GM08714 (cell line): ENCODE measurements around the gene SLC1A4.
"Not testable (repeated sequence)": the region's sequence is repeated elsewhere in the genome, so short reads cannot be mapped to it uniquely, and the experiment has no call there.

Experiments
- H3K4me3 ChIP-seq: fragments of 200-500 bp; sonication (Bioruptor generic); 2 replicates; pipeline ENCODE4 v1.5.1; 2014; ENCODE audit warnings: mild to moderate bottlenecking, low read length, inconsistent platforms
- ZNF274 ChIP-seq: IDR thresholded peaks from 2 replicates; pipeline ENCODE4 v1.6.1; 2012; ENCODE audit warnings: mild to moderate bottlenecking, low read depth, low read length

SLC1A4 gene

DNA sequence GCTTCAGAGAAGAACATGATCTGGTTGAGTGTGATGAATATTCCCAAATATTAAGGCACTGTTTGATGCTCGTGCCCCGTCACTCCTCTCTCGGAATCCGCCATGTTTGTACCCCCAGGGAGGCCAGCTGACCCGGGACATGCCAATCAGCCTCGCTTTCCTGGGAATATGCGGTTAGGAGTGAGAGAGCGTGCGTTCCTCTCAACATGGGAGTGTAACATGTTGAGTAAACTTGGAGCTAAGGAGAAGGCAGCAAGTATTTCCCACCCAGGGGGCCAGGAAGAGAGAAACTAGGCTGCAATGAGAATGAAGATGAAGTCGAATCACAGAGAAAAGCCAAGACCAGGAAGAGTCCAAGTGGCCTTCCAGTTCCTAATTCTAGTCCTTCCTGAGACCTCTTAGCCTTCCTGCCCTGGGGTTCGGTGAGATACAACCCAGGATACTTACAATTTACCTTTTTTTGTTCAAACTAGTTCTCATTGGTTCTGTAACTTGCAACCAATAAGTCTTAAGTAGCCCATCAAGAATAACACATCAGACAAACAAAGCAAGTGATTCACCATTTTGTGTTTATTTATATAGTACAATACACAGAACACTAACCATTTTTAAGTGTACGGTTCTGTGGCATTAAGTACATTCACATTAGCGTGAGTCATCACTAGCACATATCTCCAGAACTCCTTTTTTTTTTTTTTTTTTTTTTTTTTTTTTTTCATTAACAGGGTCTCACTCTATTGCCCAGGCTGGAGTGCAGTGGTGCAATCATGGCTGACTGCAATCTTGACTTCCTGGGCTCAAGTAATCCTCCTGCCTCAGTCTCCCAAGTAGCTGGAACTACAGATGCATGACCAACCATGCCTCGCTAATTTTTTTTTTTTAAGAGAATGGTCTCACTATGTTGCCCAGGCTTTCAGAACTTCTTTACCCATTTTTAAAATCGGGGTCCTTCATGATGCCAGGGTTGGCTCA, 36.4 kb upstream of the SLC1A4 start:
- no peak overlapping the region for H3K4me3 ChIP-seq
- TF ChIP-seq ZNF274: no peak

- no peak overlapping the region for H3K4me3 ChIP-seq
- TF ChIP-seq ZNF274: no peak
These were observed 33.7 kb upstream of the SLC1A4 start for GRCh38 chr2:64955467-64955866.

DNA sequence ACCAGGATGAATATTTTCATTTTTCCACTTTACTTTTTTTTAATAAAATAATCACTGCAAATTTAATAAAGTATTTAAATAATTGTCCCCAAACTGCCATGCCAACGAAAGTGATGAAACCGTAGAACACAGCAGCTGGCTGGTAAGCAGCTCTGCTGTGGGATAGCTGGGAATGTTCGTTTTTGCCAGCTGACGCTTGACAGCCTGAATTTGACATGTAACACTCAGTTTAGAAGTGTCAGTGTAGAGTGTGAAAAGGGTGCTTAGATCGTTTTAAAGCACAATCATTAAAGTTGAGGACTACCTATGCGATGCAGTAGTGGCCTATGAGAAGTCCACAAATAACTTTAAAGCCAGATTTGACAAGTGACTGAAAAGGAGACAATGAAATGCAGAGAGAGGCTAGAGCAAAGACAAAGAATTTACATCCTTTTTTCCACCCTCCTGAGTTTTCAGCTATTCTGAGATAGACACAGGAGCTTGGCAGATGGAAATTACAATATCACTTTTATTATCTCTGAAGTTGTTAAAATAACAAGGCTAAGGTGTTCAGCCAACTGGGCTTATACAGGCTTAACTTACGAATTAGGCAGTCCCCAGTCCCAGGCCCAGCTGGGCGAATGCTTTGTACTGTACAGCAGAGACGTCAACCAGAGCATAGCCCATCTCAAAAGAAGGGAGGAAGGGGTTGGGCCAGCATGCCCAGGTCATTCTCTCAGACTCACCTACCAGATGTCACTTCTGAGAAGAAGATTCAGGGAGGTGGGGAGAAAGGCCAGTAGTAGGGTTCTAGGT, 31.9 kb upstream of the SLC1A4 start:
- no peak overlapping the region for H3K4me3 ChIP-seq

DNA sequence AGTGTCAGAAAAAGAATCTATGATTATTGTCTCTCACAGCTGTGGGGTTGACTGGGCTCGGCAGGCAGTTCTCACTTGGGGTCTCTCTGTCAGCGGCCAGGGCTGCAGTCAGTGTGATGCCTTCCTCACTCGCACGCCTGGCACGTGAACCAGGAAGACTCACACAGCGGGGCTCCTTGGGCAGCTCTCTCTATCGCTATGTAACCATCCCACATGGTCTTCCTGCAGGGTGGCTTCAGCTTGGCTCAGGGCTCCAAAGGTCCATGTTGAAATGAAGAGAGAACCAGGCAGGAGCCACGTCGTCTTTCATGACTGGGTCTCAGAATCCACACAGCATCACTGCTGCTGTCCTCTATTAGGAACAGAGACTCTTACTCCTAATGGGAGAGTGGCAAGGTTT, 30.6 kb upstream of the SLC1A4 start:
- TF ChIP-seq ZNF274: no peak
- H3K4me3 ChIP-seq: no peak overlapping the region

More for the DNA sequence above, 31.9 kb upstream of the SLC1A4 start:
- no peak for TF ChIP-seq ZNF274

DNA sequence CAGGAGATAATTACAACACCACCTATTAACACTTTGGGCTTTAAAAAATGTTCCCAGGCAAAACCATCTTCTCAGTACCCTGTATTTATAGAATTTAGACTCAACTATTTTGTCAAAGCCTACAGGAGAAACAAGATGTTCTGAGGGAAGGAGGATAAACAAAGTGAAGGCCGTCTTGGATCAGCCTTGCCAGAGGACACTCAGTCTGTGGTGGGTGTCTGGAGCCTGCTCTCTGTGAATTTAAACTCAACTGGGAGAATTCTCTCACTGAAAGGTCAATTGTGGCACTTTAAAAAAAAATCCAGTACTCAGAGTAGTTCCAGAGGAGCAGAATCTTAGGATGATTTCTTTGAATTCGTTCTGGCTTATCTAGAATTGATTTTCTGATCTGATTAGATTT, 28.4 kb upstream of the SLC1A4 start:
- TF ChIP-seq ZNF274: no peak
- no peak overlapping the region for H3K4me3 ChIP-seq

DNA sequence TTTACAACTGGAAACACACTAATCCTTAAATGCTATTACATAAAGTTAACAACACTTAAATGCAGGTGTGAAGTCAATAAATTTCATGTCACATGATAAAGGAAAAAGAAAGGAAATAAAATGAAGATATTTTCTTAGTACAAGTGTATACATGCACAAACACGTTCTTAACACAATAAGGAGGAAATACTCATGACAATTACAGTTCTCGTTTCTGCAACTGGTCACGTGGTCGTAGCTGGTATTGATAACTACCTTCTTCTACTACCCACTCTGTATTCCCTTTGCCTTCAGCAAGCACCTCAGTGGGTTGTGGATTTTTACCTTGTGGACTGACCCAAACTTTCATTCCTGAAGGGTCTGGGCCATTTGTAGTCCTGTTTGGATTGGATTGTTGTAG, 26.1 kb upstream of the SLC1A4 start:
- H3K4me3 ChIP-seq: not testable (repeated sequence)

- H3K4me3 ChIP-seq: no peak overlapping the region
- no peak for TF ChIP-seq ZNF274
These were observed 25.5 kb upstream of the SLC1A4 start for GRCh38 chr2:64963719-64964118.

DNA sequence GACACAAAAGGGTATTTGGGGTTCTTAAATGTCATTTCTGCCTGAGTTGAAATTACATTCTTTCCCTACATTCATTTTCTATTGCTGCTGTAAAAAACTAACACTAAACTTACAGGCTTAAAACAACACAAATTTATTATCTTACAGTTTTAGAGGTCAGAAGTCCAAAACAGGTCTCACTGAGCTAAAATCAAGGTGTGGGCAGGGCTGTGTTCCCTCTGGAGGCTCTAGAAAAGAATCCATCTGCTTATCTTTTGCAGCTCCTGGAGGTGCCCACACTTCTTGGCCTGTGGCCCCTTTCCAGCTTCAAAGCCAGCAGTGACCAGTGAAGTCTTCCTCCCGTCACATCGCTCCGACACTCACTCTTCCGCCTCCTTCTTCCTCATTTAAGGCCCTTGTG, 23.2 kb upstream of the SLC1A4 start:
- no peak for TF ChIP-seq ZNF274
- H3K4me3 ChIP-seq: no peak overlapping the region

DNA sequence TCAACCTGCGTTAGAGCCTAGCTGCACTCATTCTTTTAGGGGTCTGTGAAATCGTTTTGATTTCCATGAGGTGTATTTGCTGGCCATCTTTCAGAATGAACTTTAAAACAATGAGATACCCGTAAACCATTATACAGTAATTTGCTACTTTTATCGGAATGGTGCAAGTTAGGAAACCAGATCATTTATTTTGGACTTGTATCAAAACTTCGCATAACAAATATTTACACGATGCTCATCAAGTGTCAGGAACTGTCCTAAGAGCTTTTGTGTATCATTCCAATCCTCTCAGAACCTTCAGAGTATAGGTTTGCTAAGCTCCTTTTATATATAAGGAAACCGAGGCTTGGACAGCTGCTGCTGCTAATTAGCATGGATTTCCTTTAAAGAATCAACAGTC, 22.4 kb upstream of the SLC1A4 start:
- TF ChIP-seq ZNF274: no peak
- no peak overlapping the region for H3K4me3 ChIP-seq

DNA sequence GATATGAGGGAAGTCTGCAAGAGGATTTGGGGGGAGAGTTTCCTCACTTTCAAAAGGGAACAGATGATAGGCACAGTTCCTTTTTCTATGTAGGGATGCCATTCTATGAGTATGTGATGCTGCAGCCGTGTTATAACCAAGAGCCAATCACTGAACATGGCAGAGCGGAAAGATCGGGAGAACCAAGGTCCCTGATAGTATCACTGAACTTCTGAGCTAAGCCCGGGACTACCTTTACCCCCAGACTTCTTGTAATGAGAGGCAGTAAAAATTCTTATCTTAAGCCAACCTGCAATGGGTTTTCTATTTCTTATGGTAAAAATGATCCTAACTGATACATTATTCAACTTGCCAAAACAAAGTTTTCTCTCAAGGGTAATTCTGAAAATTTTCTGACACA, 21.6 kb upstream of the SLC1A4 start:
- H3K4me3 ChIP-seq: no peak overlapping the region
- TF ChIP-seq ZNF274: no peak

GRCh38 chr2:64969086-64969485, 20.1 kb upstream of the SLC1A4 start:
- H3K4me3 ChIP-seq: not testable (repeated sequence)

GRCh38 chr2:64970495-64970894, 18.7 kb upstream of the SLC1A4 start:
- TF ChIP-seq ZNF274: no peak
- H3K4me3 ChIP-seq: no peak overlapping the region

- TF ChIP-seq ZNF274: no peak
- H3K4me3 ChIP-seq: no peak overlapping the region
These were observed 16.8 kb upstream of the SLC1A4 start for GRCh38 chr2:64972426-64972825.

DNA sequence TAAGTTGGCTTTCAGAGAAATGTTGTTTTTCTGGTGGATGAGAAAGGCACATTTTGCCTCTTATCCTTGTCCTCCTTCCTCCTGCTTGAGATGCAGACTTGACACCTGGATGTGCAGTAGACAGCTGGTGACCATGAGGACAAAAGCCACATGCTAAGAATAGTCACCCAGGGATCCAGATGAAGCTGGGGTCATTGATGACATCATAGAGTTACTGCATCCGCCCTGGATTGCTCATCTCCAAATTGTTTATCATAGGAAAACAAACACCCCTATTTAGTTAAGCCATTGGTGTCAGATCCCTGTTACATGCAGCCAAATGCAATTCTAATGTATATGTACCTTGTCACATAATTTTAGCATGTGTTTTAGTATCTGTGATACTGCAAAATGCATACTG, 16.3 kb upstream of the SLC1A4 start:
- TF ChIP-seq ZNF274: no peak
- H3K4me3 ChIP-seq: no peak overlapping the region

DNA sequence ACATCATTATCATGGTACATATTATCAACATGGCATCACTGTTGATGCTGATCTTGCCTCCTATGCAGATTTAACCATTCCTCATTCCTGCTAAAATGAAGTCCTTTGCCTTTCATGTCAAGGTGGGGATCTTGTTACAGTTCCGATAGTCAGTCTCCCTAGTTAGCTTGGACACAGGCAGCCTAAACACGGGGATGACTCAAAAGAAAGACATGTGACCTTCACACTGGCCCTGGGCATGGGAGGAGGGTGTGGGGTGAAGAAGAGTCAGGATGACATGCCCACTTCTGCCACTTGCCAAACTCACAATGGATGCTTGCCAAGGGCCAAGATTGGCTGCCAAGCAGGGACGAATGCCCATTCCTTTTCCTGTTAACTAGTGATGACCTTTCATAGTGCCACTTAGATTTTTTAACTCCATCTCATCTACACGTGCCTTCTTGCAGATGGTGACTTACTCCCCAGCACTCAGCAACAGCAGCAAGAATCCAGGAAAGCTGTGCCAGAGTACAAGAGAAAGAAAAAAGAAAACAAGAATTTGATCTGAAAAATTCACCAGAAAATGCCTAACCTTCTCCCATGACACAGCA, 13.9 kb upstream of the SLC1A4 start:
- TF ChIP-seq ZNF274: no peak
- no peak overlapping the region for H3K4me3 ChIP-seq
